ENCODE data around the gene MED9. TPM values are rescaled to one million over a fixed set of nuclear protein-coding genes. Genes with fewer than 3 reads are reported as not detected.
A peak's percentile ranks its signal among the peaks of the same experiment; 100 is the strongest.

Gene MED9
- total and polyA plus RNA-seq, 3 experiments from 2014 or later = 13.5 to 17.9 (median 13.8) TPM

- H3K9me3 Mint-ChIP-seq = no peaks in the 10 kb centered on the region
- H3K27ac ChIP-seq (ENCODE audit: low read depth, low read length) = no peak overlapping the region
- DNase-seq = no peak
- no peaks in the 10 kb centered on the region for H3K27me3 Mint-ChIP-seq
- no peaks in the 10 kb centered on the region for H3K36me3 ChIP-seq (ENCODE audit: insufficient read depth, low read length)
- no peaks in the 10 kb centered on the region for H3K9me3 ChIP-seq (ENCODE audit: low read length)
- peaks cover 0 to 4% (median 0%) of the 10 kb centered on the region in 3 donors for H3K4me1 Mint-ChIP-seq
- POLR2A ChIA-PET = no interaction called here
- H3K4me1 ChIP-seq (ENCODE audit: insufficient read depth, low read length) = no peaks in the 10 kb centered on the region
- CTCF ChIA-PET = no interaction called here
- H3K27me3 ChIP-seq (ENCODE audit: insufficient read depth, low read length, poor library complexity, severe bottlenecking) = no peaks in the 10 kb centered on the region
- H3K36me3 Mint-ChIP-seq = peaks cover 0 to 2% (median 0%) of the 10 kb centered on the region in 3 donors
- H3K27ac Mint-ChIP-seq = no peak overlapping the region
- no peak overlapping the region for H3K4me3 Mint-ChIP-seq
- H3K4me3 ChIP-seq (ENCODE audit: low read length) = no peak overlapping the region
Observed at GRCh38 chr17:17512866-17513265, 36.1 kb downstream of the MED9 start.

GRCh38 chr17:17513626-17514025 lies 36.8 kb downstream of the MED9 start:
- peaks cover 0 to 2% of the 10 kb centered on the region in 2 donors for H3K27me3 Mint-ChIP-seq
- no peaks in the 10 kb centered on the region for H3K9me3 ChIP-seq (ENCODE audit: low read length)
- peaks cover 0 to 2% (median 0%) of the 10 kb centered on the region in 3 donors for H3K36me3 Mint-ChIP-seq
- CTCF ChIA-PET = interaction anchor here (1.5 kb wide), 1 partner anchor 17 kb away, joined by 7 read pairs; the partner anchor contains the start of gene RASD1
- H3K4me1 ChIP-seq (ENCODE audit: insufficient read depth, low read length) = no peaks in the 10 kb centered on the region
- no peaks in the 10 kb centered on the region for H3K27me3 ChIP-seq (ENCODE audit: insufficient read depth, low read length, poor library complexity, severe bottlenecking)
- no peak for DNase-seq
- peaks cover 0 to 4% (median 0%) of the 10 kb centered on the region in 3 donors for H3K4me1 Mint-ChIP-seq
- no peak overlapping the region for H3K27ac ChIP-seq (ENCODE audit: low read depth, low read length)
- H3K4me3 Mint-ChIP-seq = no peak overlapping the region
- no peaks in the 10 kb centered on the region for H3K36me3 ChIP-seq (ENCODE audit: insufficient read depth, low read length)
- H3K27ac Mint-ChIP-seq = peak overlapping the region in 1 of 8 donors; percentile 23
- no peaks in the 10 kb centered on the region for H3K9me3 Mint-ChIP-seq
- H3K4me3 ChIP-seq (ENCODE audit: low read length) = no peak overlapping the region
- POLR2A ChIA-PET = interaction anchor here (0.5 kb wide), 1 partner anchor 280 kb away, joined by 3 read pairs; no protein-coding TSS in a partner anchor

GRCh38 chr17:17514361-17514992 lies 37.7 kb downstream of the MED9 start:
- Histone ChIP-seq H3K4me3 (ENCODE audit: low read length) (no peak overlapping the region), H3K27me3 (ENCODE audit: insufficient read depth, low read length, poor library complexity, severe bottlenecking) (no peaks in the 10 kb centered on the region), H3K4me1 (ENCODE audit: insufficient read depth, low read length) (no peaks in the 10 kb centered on the region), H3K27ac (ENCODE audit: low read depth, low read length) (no peak overlapping the region), H3K9me3 (ENCODE audit: low read length) (no peaks in the 10 kb centered on the region), H3K36me3 (ENCODE audit: insufficient read depth, low read length) (no peaks in the 10 kb centered on the region)
- Mint-ChIP-seq H3K27ac (no peak overlapping the region), H3K36me3 (peaks cover 0 to 2% (median 0%) of the 10 kb centered on the region in 3 donors), H3K9me3 (no peaks in the 10 kb centered on the region), H3K4me3 (no peak overlapping the region), H3K4me1 (peaks cover 0 to 4% (median 0%) of the 10 kb centered on the region in 3 donors), H3K27me3 (peaks cover 0 to 2% of the 10 kb centered on the region in 2 donors)
- no peak for DNase-seq
- CTCF ChIA-PET = interaction anchor here (1.5 kb wide), 1 partner anchor 18 kb away, joined by 7 read pairs; the partner anchor contains the start of gene RASD1
- POLR2A ChIA-PET = no interaction called here

- H3K4me1 ChIP-seq (ENCODE audit: insufficient read depth, low read length) = no peaks in the 10 kb centered on the region
- H3K4me3 Mint-ChIP-seq = no peak overlapping the region
- ChIA-PET POLR2A (no interaction called here), CTCF (interaction anchor here (1.2 kb wide), 1 partner anchor 19 kb away, joined by 4 read pairs; the partner anchor contains the start of gene RASD1)
- no peak overlapping the region for H3K4me3 ChIP-seq (ENCODE audit: low read length)
- H3K9me3 Mint-ChIP-seq = no peaks in the 10 kb centered on the region
- peaks cover 0 to 3% (median 0%) of the 10 kb centered on the region in 3 donors for H3K4me1 Mint-ChIP-seq
- H3K36me3 Mint-ChIP-seq = peaks cover 0 to 4% (median 2%) of the 10 kb centered on the region in 3 donors
- H3K27me3 Mint-ChIP-seq = peaks cover 0 to 2% of the 10 kb centered on the region in 2 donors
- H3K27ac ChIP-seq (ENCODE audit: low read depth, low read length) = no peak overlapping the region
- H3K27me3 ChIP-seq (ENCODE audit: insufficient read depth, low read length, poor library complexity, severe bottlenecking) = no peaks in the 10 kb centered on the region
- DNase-seq = no peak
- no peaks in the 10 kb centered on the region for H3K36me3 ChIP-seq (ENCODE audit: insufficient read depth, low read length)
- H3K27ac Mint-ChIP-seq = no peak overlapping the region
- H3K9me3 ChIP-seq (ENCODE audit: low read length) = no peaks in the 10 kb centered on the region
Observed at GRCh38 chr17:17514993-17515933, 38.5 kb downstream of the MED9 start.

GRCh38 chr17:17515934-17516930 lies 39.4 kb downstream of the MED9 start:
- CTCF ChIA-PET = interaction anchor here (1.2 kb wide), 1 partner anchor 20 kb away, joined by 4 read pairs; the partner anchor contains the start of gene RASD1
- Histone ChIP-seq H3K27me3 (ENCODE audit: insufficient read depth, low read length, poor library complexity, severe bottlenecking) (no peaks in the 10 kb centered on the region), H3K4me3 (ENCODE audit: low read length) (no peak overlapping the region), H3K27ac (ENCODE audit: low read depth, low read length) (no peak overlapping the region), H3K4me1 (ENCODE audit: insufficient read depth, low read length) (no peaks in the 10 kb centered on the region), H3K9me3 (ENCODE audit: low read length) (no peaks in the 10 kb centered on the region), H3K36me3 (ENCODE audit: insufficient read depth, low read length) (no peaks in the 10 kb centered on the region)
- DNase-seq = no peak
- H3K4me1 Mint-ChIP-seq = no peaks in the 10 kb centered on the region
- H3K27me3 Mint-ChIP-seq = peaks cover 0 to 2% of the 10 kb centered on the region in 2 donors
- H3K9me3 Mint-ChIP-seq = no peaks in the 10 kb centered on the region
- POLR2A ChIA-PET = no interaction called here
- H3K36me3 Mint-ChIP-seq = peaks cover 0 to 7% (median 5%) of the 10 kb centered on the region in 3 donors
- H3K4me3 Mint-ChIP-seq = no peak overlapping the region
- H3K27ac Mint-ChIP-seq = peak overlapping the region in 2 of 8 donors; percentile 54 to 57

- Mint-ChIP-seq H3K36me3 (peaks cover 0 to 8% (median 5%) of the 10 kb centered on the region in 3 donors), H3K4me1 (no peaks in the 10 kb centered on the region), H3K4me3 (no peak overlapping the region), H3K9me3 (no peaks in the 10 kb centered on the region), H3K27ac (no peak overlapping the region), H3K27me3 (peaks cover 0 to 2% of the 10 kb centered on the region in 2 donors)
- ChIA-PET POLR2A (no interaction called here), CTCF (no interaction called here)
- Histone ChIP-seq H3K9me3 (ENCODE audit: low read length) (no peaks in the 10 kb centered on the region), H3K36me3 (ENCODE audit: insufficient read depth, low read length) (no peaks in the 10 kb centered on the region), H3K27ac (ENCODE audit: low read depth, low read length) (no peak overlapping the region), H3K27me3 (ENCODE audit: insufficient read depth, low read length, poor library complexity, severe bottlenecking) (no peaks in the 10 kb centered on the region), H3K4me3 (ENCODE audit: low read length) (no peak overlapping the region), H3K4me1 (ENCODE audit: insufficient read depth, low read length) (no peaks in the 10 kb centered on the region)
- DNase-seq = no peak
Observed at GRCh38 chr17:17516941-17517720, 40.3 kb downstream of the MED9 start.

- DNase-seq = no peak
- no peaks in the 10 kb centered on the region for H3K9me3 Mint-ChIP-seq
- peaks cover 0 to 2% of the 10 kb centered on the region in 2 donors for H3K27me3 Mint-ChIP-seq
- no peaks in the 10 kb centered on the region for H3K27me3 ChIP-seq (ENCODE audit: insufficient read depth, low read length, poor library complexity, severe bottlenecking)
- H3K36me3 ChIP-seq (ENCODE audit: insufficient read depth, low read length) = no peaks in the 10 kb centered on the region
- H3K4me3 ChIP-seq (ENCODE audit: low read length) = no peak overlapping the region
- no peak overlapping the region for H3K4me3 Mint-ChIP-seq
- H3K36me3 Mint-ChIP-seq = peaks cover 0 to 9% (median 5%) of the 10 kb centered on the region in 3 donors
- CTCF ChIA-PET = no interaction called here
- no peaks in the 10 kb centered on the region for H3K9me3 ChIP-seq (ENCODE audit: low read length)
- no peaks in the 10 kb centered on the region for H3K4me1 ChIP-seq (ENCODE audit: insufficient read depth, low read length)
- no peak overlapping the region for H3K27ac Mint-ChIP-seq
- POLR2A ChIA-PET = no interaction called here
- H3K4me1 Mint-ChIP-seq = no peaks in the 10 kb centered on the region
- no peak overlapping the region for H3K27ac ChIP-seq (ENCODE audit: low read depth, low read length)
Observed at GRCh38 chr17:17518014-17518413, 41.2 kb downstream of the MED9 start.

Data from CD8-positive, alpha-beta memory T cell (primary cell).